ENCODE data around the gene C6orf136. TPM values are rescaled to one million over a fixed set of nuclear protein-coding genes. Genes with fewer than 3 reads are reported as not detected.
A peak's percentile ranks its signal among the peaks of the same experiment; 100 is the strongest.

The C6orf136 gene
- total and polyA plus RNA-seq, 9 of the 15 experiments (the other 6 are each of a cell fraction or from before 2014, with no cell fraction given), result 14.1 to 63.1 (median 18.4) TPM

- TF ChIP-seq E2F6 (IDR thresholded peaks at IDR 0.05; ENCODE audit: borderline replicate concordance in 1 of 2, extremely low read depth in 1 of 2, insufficient read depth in 1 of 2, insufficient read length in 1 of 2, low read depth in 1 of 2, low read length in 1 of 2, poor library complexity in 1 of 2, severe bottlenecking in 1 of 2) (no peak), ZBTB7A (IDR thresholded peaks at IDR 0.05; ENCODE audit: borderline replicate concordance, control insufficient read depth, low read depth, low read length) (0 out of 2 replicates have a peak, but pooled peaks have one; percentile 18), ZNF232 (CRISPR knock-in tag; IDR thresholded peaks at IDR 0.05) (0 out of 2 replicates have a peak, but pooled peaks have one; percentile 13), USF2 (CRISPR knock-in tag; IDR thresholded peaks at IDR 0.05) (no peak), NCOA2 (IDR thresholded peaks at IDR 0.05; ENCODE audit: partially characterized antibody in 2 of 2) (no peak), NRF1 (conservative IDR thresholded peaks at IDR 0.05 in 1 of 2, IDR thresholded peaks at IDR 0.05 in 1 of 2) (no peak), HBP1 (CRISPR knock-in tag; IDR thresholded peaks at IDR 0.05) (no peak), CEBPB (tag; IDR thresholded peaks at IDR 0.05) (no peak), NR2C1 (IDR thresholded peaks at IDR 0.05) (no peak), NR2C1 (tag; IDR thresholded peaks at IDR 0.05) (peak; percentile 59), ZKSCAN1 (IDR thresholded peaks at IDR 0.05; ENCODE audit: low read depth, low read length) (no peak), TEAD1 (CRISPR knock-in tag; IDR thresholded peaks at IDR 0.05) (0 out of 4 replicates have a peak, but pooled peaks of 1 of the 2 experiments have one; percentile 59), HMG20A (CRISPR knock-in tag; conservative IDR thresholded peaks at IDR 0.05) (no peak), THAP12 (CRISPR knock-in tag; IDR thresholded peaks at IDR 0.05) (no peak), HDGF (IDR thresholded peaks at IDR 0.05) (0 out of 2 replicates have a peak, but pooled peaks have one; percentile 2), NR2C2 (CRISPR knock-in tag; IDR thresholded peaks at IDR 0.05) (no peak), NR2C2 (tag; IDR thresholded peaks at IDR 0.05) (peak; percentile 74; the same call in 1 of the 2 replicates), MCM7 (IDR thresholded peaks at IDR 0.05) (no peak), ZNF175 (CRISPR knock-in tag; IDR thresholded peaks at IDR 0.05; ENCODE audit: low read depth) (no peak), MED1 (CRISPR knock-in tag; IDR thresholded peaks at IDR 0.05; ENCODE audit: borderline replicate concordance) (no peak), ZBED1 (IDR thresholded peaks at IDR 0.05) (no peak), RNF2 (IDR thresholded peaks at IDR 0.05) (no peak), MCM5 (IDR thresholded peaks at IDR 0.05; ENCODE audit: low read depth) (no peak), SMAD1 (IDR thresholded peaks at IDR 0.05; ENCODE audit: low read depth, low read length, partially characterized antibody) (no peak)
Observed at GRCh38 chr6:30683183-30683979, 36.4 kb downstream of the C6orf136 start (continued).

Data from K562 (cell line).